Keratinocyte (primary cell): ENCODE data around the gene KRTAP4-4.

Experiments used
- CTCF ChIP-seq, 3 experiments: IDR thresholded peaks in 1 of 3; conservative IDR thresholded peaks in 1 of 3; optimal IDR thresholded peaks in 1 of 3; 2 replicates in 2 of 3; 3 replicates in 1 of 3; pipeline versions ENCODE3 to v1.5.1; 2011; ENCODE audit warnings: low read length in 3 of 3, mild to moderate bottlenecking in 3 of 3, moderate library complexity in 2 of 3, control low read depth in 1 of 3, inconsistent platforms in 1 of 3; ENCODE audit not compliant: insufficient read depth in 2 of 3; ENCODE audit errors: extremely low read depth in 1 of 3
- EZH2 ChIP-seq: IDR thresholded peaks from one replicate; pipeline ENCODE4 v1.6.1; 2012; ENCODE audit warnings: inconsistent platforms, mild to moderate bottlenecking, low read length, moderate library complexity

- TF ChIP-seq CTCF (optimal IDR thresholded peaks at IDR 0.05 in 1 of 3, IDR thresholded peaks at IDR 0.05 in 1 of 3, conservative IDR thresholded peaks at IDR 0.05 in 1 of 3; ENCODE audit: extremely low read depth in 1 of 3, insufficient read depth in 2 of 3, low read length in 3 of 3) = no peak
- no peak for TF ChIP-seq EZH2
These were observed 10.9 kb downstream of the KRTAP4-4 start, which contains the start of gene KRTAP4-5 for GRCh38 chr17:41149652-41149985.
